ENCODE results near the gene MYO1F.

- TF ChIP-seq CTCF (IDR thresholded peaks at IDR 0.05), result no peak
- no peak for TF ChIP-seq POLR2A (IDR thresholded peaks at IDR 0.05)
These were observed 809 bp downstream of the MYO1F start for GRCh38 chr19:8576273-8576993.

Measured in lower leg skin (tissue), 3 donors.